ENCODE measurements around the gene GPR161.
"Not testable (repeated sequence)": the region's sequence is repeated elsewhere in the genome, so short reads cannot be mapped to it uniquely, and the experiment has no call there.

Gene GPR161

DNA sequence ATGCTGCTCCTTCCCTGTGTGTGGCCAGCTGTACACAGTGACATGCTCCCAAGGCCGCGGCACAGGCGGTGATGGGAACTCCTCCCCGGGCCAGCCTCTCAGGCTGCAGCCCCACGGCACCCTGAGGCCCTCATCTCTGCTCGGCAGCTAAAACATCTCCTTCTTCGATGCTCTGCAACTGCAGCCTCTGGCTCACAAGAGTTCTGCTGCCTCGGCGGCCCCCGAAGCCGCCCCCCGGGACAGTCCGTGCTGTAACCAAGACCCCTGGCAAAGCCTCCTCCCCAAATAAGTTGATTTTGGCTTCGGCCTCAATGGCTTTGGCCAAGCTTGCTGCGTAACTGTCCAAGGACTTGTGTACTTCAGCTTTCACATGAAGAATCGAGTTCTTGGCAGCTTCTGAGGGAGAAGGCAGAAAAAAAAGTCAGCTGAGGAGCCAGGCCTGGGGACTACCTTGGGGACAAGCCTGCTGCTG is 51.3 kb downstream of the GPR161 start:
- no peak for DNase-seq

DNA sequence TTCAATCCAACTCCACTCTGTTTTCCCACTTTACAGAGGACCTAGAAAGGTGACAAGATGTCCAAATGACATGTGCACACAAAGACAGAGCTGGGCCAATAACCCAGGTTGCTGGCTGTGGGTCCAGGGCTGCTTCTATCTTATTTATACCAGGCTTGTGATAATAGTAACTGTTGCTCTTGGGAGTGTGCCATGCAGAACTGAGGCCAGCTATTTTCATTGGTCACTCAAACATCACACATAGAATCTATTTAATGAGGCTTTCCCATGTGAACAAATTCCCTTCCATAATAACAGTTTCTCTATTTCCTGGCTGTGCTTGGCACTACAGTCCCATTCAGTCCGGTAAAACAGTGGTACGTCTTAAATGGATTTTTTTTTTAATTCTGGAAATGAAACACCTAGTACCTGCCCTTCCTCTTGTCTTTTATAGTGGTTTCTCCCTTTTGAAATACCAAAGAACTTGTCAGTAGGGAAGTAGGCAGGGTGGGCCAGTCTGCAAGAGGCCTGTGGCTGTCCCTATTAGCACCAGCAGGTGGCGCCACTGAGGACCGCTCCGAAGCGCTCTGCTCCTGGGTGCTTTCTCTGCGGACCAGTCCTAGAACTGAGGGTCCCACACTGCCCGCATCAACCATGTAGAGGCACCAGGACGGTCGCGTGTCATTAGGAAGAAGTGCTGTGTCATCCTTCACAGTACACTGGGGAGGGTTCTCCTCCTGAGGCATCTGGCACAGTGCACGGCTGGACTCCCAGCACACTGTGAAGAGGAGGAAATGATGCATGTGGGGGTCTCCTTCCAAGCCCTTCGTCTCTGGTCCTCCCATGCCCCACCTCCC is 52.1 kb downstream of the GPR161 start:
- peak; percentile 73 to 76 for DNase-seq

DNA sequence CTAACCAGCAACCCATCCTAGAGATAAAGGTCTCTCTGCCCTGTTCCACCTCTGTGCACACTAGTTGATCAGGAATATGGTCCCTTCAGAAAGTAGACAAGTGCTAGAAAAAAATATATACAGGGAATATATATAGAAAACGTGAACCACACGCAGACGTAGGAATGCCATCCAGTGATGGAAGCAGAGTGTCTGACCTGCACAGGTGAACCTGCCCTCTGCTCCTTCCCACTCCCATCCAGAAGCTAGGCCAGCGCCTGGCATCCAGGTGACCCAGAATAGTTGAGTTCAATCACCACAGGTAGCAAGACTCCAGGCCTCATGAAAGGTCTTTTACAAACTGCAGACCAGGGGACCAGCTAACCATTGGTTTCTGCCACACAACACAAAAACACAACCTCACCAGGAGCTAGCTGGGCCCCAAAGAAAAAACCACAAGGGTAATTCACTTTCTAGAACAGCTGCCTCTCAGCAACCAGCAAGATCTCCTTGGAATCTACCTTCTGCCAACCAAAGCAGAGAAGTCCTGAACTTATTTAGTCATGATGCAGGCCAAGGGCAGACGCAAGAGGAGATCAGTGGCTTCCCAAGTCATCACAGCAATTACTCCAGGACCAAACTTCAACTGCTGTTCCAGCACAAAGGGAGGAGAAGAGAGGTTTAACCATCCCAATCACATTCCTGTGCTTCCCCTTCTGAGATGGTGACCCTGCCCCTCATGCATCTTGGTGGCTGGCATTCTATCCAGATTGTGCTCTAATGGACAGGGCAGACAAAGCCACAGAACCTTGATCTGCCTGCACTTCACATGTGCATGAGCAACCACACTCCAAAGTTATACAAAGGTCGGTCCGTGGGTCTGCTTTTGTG is 53.0 kb downstream of the GPR161 start:
- no peak for DNase-seq

DNA sequence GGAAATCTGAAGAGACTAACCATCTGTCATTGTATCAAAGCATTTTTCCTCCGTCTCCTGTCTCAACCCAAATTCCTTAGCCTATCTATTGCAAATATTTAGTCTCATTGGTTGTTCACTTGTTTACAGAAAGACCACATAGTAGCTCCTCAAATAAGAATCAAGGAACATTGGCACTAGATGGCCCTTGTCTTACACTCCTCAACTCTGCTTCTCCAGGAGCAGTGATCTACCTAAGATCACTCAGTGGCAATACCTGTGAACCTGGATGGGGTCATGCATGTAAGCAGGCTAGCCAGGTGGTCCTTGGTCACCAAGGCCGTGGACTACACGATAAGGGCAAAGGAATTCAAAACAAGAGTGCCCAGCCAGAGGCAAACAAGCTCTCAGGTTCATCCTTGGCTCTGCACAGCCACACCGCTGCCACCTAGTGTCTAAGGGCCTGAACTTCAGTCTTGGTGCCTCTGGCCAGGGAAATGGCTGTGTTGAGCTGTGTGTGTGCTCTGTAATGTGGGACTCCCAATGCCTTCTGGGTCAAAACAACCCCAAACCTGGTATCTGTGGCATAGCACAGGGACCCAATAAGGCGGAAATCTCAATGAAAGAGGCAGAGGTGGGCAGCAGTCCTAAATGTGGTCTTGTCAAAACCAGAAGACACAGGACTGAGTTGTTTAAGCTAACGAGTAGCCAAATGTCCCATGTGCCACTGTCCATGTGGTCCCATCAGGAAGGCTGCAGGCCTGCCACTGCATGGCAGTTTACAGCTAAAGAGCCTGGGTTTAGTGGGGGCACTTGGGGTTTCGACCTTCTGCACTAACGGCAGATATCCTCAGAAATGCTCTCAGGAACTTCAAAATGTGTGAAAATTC is 54.5 kb downstream of the GPR161 start:
- DNase-seq = peak; percentile 73 to 78

- DNase-seq = no peak
Measured at GRCh38 chr1:168081373-168082007, 55.2 kb downstream of the GPR161 start.

- no peak for DNase-seq
Measured at GRCh38 chr1:168079761-168080160, 57.0 kb downstream of the GPR161 start.

- no peak for DNase-seq
Measured at GRCh38 chr1:168069384-168069783, 67.3 kb downstream of the GPR161 start.

- no peak for DNase-seq
Measured at GRCh38 chr1:168065506-168065905, 71.2 kb downstream of the GPR161 start.

GRCh38 chr1:168064216-168064615 is 72.5 kb downstream of the GPR161 start:
- no peak for DNase-seq

- DNase-seq = no peak
Measured at GRCh38 chr1:168057921-168058320, 78.8 kb downstream of the GPR161 start.

DNA sequence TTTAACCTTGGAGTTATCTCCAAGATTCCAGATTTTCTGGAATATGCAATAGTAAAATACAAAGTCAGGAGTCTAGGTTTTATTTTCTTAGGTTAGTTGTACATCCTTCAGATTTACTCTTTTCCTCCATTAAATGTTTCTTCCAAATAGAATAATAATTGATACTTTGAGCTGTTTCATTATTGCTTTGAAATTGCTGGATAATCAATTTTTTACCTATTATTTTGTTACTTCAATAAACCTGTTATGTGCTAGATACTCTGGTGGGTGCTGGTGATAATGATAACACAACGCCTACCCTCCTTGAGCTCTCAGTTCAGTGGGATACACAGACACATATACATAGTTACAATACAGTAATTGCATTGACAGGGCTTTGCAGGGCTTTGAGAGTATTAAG is 79.4 kb downstream of the GPR161 start:
- DNase-seq = no peak

- DNase-seq = not testable (repeated sequence)
Measured at GRCh38 chr1:168056152-168056551, 80.6 kb downstream of the GPR161 start.

GRCh38 chr1:168054117-168054516 is 82.6 kb downstream of the GPR161 start:
- DNase-seq = no peak

- no peak for DNase-seq
Measured at GRCh38 chr1:168053681-168054080, 83.0 kb downstream of the GPR161 start.

DNA sequence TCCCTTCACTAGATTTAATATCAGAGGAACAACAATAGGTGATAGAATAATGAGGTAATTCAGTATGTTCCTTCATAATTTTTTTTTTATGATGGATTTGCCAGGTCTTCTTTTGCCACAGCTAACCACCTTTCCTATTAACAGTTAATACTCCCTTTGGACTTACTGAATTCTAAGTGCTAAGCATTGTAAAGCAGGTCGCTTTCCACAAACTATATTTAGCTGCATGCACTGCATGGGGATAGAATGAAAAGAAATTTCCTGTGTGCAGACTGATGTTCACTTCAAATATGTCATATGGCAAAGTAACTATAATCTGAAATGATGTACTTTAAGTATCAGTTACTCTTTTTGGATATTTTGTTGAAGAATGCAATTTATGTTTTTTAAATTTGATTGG is 85.8 kb downstream of the GPR161 start:
- DNase-seq = no peak

DNA sequence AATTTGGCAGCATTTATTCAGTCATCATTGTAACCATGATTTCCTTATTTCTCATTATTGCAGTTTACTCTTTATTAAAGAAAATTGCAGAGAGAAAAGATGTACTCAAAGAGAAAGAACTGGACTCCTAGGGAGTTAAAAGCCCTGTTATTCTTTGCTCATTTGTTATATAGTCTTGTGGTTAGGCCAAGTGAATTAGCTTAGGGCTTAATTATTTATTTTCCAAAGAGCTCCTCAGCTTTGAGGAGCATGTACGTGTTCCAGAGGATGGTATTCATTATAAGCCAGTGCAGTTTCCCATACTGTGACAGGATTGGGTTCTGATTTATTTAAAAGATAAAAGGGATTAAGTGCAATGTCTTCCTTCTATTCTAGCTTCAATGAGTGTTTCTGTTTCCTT is 86.4 kb downstream of the GPR161 start:
- no peak for DNase-seq

DNA sequence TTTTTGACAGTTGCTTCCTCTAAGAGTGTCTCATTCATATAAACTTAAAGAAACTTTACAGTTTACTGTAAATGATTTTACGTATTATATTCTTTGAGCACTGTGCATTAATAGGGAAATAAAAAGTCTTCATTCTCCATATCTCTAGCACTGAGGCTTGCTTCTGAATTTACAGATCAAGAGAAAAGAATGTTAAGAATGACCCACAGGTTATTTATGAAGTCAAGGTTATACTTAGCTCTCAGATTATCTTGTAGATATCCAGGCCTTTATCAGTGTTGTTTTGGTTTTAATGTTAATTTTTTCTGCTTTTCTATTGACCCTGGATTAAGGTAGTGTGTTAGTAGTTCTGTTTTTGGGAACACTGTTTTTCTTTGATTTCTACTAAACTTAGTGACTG is 91.4 kb downstream of the GPR161 start:
- DNase-seq = no peak

- DNase-seq = no peak
Measured at GRCh38 chr1:168042362-168042761, 94.4 kb downstream of the GPR161 start.

DNA sequence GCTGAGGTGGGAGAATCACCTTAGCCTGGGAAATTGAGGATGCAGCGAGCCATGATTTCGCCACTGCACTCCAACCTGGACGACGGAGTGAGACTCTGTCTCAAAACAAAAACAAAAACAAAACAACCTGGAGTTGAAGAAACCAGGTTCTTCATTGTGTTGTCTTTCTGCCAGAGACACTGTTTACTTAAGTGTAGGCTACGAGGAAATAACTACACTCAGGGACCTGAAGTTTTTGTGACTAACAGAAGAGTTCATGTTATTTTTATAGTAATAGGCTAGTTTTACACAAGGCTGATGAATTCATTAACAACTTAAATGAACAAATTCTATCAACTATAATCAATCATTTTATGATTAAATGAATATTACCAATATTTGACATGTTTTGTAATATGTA is 101.4 kb downstream of the GPR161 start:
- no peak for DNase-seq

GRCh38 chr1:168032029-168032428 is 104.7 kb downstream of the GPR161 start:
- no peak for DNase-seq

DNA sequence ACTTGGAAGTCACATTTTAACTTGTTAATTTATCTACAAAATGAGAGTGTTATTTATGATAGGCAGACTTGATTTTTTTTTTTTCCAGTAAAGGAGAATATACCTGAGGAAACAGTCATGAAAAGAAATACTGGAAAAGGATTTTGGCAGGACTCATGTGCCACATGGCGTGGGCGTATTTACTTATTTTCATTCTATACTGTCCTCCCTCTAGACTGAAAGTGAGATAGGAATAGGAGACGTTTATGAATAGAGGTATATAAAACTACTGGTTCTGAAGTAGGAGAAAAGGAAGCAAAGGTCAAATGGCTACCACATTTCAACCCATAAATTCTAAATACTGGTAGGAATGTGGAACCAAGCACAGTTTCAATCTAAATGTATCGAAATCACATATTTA is 105.1 kb downstream of the GPR161 start:
- DNase-seq = no peak

DNA sequence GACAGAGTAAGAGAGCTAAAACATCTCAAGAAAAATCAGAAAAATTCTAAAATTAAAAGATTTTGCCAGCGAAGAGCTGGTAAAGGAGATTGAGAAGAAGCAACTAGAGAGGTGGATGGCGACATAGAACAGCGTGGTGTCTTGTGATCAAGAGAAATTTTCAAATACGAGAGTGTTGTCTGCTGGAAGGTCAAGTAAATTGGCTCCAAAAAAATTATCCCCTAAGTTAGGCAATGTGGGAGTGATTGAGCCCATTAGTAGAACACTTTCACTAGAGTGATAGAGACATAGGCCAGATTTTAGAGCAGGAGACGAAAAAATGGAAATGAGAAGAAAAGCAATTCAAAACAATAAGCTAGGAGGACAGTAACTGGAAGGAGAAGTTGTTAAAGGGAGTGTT is 105.5 kb downstream of the GPR161 start:
- DNase-seq = no peak
